Caki2 (cell line): ENCODE results near the gene DOK7. TPM values are rescaled to one million over a fixed set of nuclear protein-coding genes. Genes with fewer than 3 reads are reported as not detected.
A peak's percentile ranks its signal among the peaks of the same experiment; 100 is the strongest.
"Not testable (repeated sequence)": the region's sequence is repeated elsewhere in the genome, so short reads cannot be mapped to it uniquely, and the experiment has no call there.

Experiments used
- DNase-seq: peaks from one replicate; pipeline ENCODE4 v3.0.0-alpha.2; 2015; ENCODE audit warnings: low read depth
- in situ Hi-C: cut with HindIII; loops from 2 replicates; pipeline ENCODE4 v1.10.0; 2016; ENCODE audit warnings: low sequenced_read_pairs, low pct_unique_long_range_greater_than_20kb, mixed read lengths
- total RNA-seq: library from RNA; depleted of rRNA; stranded (reverse); fragments of >200 nt; shearing (Covaris generic); gene quantifications from 2 replicates; pipeline ENCODE4 v1.2.3, GENCODE V29; 2014; ENCODE audit warnings: low replicate concordance; rRNA removed

The DOK7 gene
- total RNA-seq, 1 experiment from 2014 or later, result 19.8 TPM

DNA sequence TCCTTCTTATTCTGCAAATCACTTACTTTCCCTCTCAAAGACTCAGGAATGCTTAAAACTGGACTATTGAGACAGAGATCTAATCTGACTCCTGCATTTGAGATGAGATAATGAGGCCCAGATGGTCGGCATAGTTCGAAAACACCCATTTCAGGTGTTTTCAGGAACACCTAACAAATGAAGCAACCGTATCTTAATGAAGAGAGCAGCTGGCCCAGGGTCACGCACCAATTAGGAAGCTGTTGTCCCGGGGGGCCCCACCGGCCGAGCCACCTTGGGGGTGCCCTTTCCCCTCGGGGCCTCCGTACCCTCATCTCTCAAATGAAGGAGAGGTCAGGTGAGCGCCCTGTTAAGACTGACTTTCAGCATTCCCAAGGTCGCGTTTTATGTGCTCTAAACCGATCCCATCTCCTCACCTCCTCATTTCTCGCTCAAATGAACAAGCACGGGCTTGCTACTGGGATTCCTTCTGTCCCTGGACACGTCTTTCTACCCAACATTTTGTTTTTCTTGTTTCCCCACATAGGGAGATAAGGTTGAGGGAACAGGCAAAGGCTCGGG lies 68.3 kb downstream of the DOK7 start:
- in situ Hi-C loops, result no loop called here
- no peak for DNase-seq

DNA sequence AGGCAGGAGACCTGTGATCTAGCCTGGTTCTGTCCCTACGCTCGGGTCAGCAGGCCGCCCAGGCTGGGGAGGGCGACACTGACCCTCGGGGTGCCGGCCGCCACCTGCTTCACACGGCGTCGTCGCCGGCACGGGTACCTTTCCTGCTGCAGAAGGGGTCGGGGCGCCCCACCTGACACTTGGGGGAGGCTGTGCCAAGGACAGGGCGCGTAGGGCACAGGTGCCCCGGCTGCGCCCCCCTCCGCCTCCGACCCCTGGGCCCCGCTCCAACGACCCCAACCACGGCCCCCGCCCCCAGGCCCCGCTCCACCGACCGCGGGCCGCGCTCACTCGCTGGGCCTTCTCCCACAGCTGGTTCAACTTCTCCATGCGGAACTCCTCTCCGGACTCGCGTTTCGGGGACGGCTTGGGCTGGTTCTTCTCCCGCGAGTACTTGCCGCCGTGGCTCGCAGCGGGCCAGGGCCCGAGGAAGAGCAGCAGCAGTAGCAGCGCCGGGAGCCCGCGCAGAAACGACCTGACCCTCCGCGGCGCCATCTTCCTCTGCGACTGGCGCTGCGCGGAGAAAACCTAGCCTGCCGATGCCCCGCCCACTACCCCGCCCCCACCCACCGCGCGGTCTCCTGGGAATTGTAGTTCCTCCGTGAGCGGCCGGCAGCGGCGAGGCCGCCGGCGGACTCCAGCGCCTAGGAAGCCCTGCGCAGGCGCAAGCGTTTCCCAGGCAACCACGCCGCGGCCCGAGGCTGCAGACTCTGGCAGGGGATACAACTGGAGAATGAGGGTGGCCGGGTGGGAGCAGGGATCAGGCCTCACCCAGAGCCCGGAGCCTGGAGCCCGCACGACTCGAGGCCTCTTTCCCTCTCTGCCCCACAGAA lies 69.0 kb downstream of the DOK7 start, which contains the start of gene LRPAP1:
LRPAP1 (minus strand) TSS at position 544 of the 872 bp plus-strand sequence; CDS start at position 534, 10 bp downstream.
- in situ Hi-C loops, result no loop called here
- peak; percentile 73 for DNase-seq

DNA sequence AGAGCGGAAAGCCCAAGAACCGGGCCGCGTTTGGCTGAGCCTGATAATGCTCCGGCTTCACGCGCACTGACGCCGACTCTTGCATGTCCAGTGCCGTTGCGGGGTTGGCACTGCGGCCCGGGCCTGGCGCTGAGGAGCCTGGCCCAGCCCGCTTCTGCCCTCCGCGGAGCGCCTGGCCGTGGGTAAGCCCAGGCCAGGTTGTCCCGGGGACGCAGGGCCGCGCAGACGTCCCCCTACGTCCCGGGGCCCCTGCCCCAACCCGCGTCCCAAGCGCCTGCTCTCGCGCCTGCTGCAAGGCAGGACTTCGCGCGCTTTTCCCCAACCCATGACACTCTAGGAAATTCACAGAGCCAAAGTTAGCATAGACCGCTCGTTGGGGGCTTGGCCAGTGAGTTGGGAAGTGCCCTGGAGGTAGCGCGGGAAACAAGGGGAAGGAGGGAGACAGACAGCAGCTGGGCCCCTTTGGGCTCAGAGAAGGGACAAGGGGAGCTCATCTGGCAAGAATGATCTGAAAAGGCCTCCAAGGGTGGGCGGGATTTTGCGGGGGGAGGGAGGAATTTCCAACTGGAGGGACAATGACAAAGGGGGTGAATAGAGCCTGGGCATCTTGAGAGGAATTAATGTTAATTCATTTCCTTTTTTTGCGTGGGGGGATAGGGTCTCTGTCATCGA lies 69.8 kb downstream of the DOK7 start:
- no peak for DNase-seq
- in situ Hi-C loops, result no loop called here

DNA sequence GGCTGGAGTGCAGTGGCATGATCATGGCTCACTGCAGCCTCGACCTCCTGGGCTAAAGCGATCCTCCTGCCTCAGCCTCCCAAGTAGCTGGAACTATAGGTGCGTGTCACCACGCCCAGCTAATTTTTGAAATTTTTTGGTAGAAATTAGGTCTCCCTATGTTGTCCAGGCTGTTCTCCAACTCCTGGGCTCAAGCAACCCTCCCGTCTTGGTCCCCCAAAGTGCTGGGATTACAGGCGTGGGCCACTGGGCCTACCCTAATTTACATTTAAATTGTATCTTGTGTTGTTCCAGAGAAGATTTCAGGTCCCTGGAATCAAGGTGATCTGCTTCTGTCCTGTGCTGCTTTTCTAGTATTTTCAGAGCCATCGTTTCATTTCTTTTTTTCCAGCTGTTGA lies 70.3 kb downstream of the DOK7 start:
- in situ Hi-C loops, result no loop called here
- no peak for DNase-seq

DNA sequence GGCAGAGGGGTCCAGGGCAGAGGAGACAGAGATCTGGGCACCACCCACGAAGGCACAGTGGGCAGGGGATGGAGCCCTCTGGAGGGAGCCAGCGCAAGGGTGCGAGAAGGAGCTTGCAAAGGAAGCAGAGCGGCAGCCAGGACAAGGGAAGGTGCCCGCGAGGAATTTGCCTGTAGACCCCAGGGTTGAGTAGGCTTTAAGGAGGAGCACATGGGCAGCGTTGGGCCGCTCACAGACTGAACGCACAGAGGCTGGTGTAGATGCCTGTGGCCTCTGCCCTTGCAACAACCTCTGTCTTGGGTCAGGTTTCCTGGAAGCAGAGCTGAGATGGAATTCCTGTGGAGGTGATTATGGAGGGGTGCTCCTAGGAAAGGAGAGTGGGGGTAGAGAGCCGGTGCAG lies 72.7 kb downstream of the DOK7 start:
- in situ Hi-C loops, DNase-seq: not testable (repeated sequence)

DNA sequence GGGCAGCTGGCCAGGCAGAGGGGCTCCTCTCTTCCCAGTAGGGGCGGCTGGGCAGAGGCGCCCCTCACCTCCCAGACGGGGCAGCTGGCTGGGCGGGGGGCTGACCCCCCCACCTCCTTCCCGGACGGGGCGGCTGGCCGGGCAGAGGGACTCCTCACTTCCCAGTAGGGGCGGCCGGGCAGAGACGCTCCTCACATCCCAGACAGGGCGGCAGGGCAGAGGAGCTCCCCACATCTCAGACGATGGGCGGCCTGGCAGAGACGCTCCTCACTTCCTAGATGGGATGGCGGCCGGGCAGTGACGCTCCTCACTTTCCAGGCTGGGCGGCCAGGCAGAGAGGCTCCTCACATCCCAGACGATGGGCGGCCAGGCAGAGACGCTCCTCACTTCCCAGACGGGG lies 75.8 kb downstream of the DOK7 start:
- in situ Hi-C loops, DNase-seq: not testable (repeated sequence)

DNA sequence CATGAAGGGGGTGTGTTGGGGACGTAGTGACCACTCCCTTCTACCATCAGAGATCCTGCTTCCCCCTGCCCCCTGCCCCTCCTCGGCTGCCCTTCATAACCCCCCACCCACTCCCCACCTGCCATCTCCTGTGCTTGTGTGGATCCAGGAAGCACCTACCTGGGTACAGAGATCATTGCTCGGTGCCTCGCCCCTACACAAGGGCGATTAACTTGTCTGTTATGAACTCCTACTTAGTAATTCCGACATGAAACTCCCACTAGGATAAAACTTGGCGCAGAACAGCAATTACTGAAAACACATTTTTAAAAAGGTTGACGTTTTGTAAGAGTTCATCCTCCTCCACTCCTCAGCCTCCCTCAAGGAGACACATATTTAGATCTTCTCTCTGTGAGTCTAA lies 80.3 kb downstream of the DOK7 start:
- DNase-seq, in situ Hi-C loops: not testable (repeated sequence)

Other genes with a start within 250 kb of the DOK7 start
- not detected in 2 replicates for gene MSANTD1, start 214.1 kb upstream of the DOK7 start, total RNA-seq
- 13.1 and 27.0 TPM in 2 replicates for gene RGS12, start 170.3 kb upstream of the DOK7 start, total RNA-seq
- not detected in 2 replicates for gene HGFAC, start 21.3 kb upstream of the DOK7 start, total RNA-seq
- gene LRPAP1, start 69.1 kb downstream of the DOK7 start, total RNA-seq, result 183 and 215 TPM in 2 replicates